Measurements from ENCODE around the gene HNRNPH2.
A peak's percentile ranks its signal among the peaks of the same experiment; 100 is the strongest.

The HNRNPH2 gene

GRCh38 chrX:101407748-101408531, at the start of gene HNRNPH2, which contains the start of gene GLA:
Gene HNRNPH2, plus strand, starts transcription at chrX:101408222. Its CDS starts 3,767 bp downstream, at chrX:101411989.
Gene GLA, minus strand, starts transcription at chrX:101407925. Its CDS starts 22 bp downstream, at chrX:101407903.
- DNase-seq (ENCODE audit: low spot score), result peak; percentile 91

GRCh38 chrX:101359966-101360365, 48.1 kb upstream of the HNRNPH2 start:
- DNase-seq (ENCODE audit: low spot score), result no peak

DNA sequence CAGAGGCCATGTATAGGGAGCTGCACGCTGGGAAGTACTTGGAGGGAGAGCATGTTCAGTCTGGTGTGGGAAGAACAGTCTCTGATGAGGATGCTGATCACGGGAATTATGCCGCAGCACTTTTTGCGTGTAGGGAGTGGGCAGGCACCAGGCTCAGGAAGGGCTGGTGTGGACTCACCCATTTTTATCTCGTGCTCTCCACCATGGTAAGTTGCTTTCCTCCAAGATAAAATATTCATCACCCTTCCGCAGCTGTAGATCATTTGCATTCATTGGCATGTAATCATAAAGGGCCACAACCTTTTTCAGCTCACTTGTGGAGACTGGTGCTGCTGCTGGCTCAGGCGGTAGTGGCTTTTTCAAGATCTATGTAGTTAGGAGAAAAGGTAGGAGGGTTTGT, 47.6 kb upstream of the HNRNPH2 start:
- DNase-seq (ENCODE audit: low spot score), result no peak

- DNase-seq (ENCODE audit: low spot score), result no peak
These were observed 45.9 kb upstream of the HNRNPH2 start for GRCh38 chrX:101362116-101362515.

DNA sequence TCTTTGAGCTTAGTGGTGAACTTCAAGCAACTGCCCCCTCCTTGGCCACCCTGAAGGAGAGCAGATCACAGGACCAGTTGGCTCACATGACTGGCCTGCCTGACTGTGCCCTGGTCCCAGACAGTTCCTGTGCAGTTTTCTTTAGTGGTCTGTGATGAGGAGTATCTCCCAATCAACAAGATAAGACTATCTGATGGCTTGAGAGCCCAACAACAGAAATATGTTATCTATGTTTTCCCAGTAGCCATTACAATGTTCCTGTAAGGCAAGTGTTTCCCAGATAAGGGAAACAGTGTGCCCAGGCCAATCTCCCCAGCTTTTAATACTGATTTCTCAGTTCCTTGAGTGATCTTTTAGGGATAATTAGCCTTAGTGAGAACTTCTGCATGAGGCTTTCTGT, 45.3 kb upstream of the HNRNPH2 start:
- no peak for DNase-seq (ENCODE audit: low spot score)

DNA sequence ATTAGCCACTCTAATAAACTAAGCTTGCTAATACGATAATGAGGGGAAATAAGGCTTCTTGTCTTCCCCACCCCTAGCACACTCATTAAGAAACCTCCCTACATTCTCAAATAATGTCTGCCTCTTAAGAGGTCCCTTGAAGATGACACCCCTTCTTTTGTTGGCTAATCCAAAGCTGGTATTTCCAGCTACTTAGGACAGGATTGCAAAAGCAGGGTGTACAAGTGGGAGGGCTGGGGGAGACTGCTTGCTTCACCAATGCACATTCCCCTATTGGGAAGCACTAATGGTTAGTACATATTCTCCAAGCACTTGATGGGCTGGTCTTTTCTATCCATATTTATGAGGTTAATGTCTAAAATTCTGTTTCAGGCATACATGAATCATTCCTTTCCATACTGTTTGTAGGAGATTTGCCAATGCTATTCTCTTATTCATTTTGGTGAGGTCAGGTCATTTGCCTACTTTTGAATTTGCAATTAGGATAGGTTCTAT, 42.7 kb upstream of the HNRNPH2 start:
- no peak for DNase-seq (ENCODE audit: low spot score)

DNA sequence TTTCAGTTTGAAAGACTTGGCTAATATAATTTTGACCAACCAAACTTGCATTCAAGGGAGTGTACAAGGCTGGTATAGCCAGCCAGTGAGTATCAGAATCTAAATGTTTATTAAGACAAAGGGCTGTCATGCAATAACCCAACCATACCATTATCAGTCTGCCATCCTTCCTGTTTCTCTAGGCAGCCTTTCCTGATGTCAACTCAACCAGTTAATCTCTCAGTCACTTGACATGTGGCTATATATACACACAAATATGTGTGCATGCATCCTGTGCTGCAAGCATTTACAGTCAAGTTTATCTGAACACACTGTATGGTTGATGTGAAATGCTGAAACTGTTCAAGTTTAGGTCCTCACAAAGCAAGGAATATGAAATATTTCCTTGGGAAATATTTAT, 39.2 kb upstream of the HNRNPH2 start:
- DNase-seq (ENCODE audit: low spot score), result no peak

DNA sequence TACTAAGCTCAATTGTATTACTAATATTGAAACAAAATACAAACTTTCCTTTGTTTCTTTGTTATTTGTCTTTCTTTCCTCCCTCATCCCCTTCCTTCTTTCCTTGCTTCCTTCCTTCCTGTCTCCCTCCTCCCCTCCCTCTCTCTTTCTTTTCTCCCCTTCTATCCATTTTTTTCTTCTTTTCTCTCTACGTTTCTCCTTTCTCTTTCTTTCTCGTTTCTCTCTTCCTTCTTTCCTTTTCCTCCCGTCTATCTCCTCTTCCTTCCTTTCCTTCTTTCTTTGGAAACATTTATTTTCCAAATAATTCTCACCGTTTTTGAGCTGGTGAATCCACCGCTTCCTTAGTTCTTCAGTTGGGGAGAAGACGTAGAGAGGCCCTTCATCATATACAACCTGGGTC, 38.3 kb upstream of the HNRNPH2 start:
- DNase-seq (ENCODE audit: low spot score), result no peak

DNA sequence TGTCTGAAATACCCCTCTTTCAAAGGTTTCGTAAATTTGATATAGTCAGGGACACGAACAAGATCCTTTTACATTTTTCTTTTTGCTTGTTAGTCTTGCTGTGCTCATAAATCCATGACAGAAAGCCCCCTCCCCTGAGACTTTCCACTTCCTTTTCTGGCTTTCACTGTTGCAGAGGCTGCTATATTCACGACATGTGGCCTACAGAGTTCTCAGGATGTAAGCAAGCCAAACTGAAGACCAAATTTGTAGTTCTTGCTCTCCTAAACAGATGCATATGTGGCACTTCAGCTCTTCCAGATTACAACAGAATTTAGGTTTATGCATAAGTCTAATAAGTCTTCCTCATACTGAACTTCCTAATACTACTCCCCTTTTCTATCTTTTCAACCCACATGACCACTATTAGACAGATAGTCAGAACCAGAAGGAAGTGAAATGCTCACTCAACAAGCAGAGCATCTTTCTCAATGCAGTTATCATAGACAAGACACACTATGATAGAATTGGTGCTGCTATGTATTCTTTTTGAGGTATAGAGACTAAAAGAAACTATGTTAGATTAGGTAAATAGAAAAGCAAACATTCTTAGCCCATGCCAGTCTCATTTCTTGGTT, 37.0 kb upstream of the HNRNPH2 start:
- no peak for DNase-seq (ENCODE audit: low spot score)

DNA sequence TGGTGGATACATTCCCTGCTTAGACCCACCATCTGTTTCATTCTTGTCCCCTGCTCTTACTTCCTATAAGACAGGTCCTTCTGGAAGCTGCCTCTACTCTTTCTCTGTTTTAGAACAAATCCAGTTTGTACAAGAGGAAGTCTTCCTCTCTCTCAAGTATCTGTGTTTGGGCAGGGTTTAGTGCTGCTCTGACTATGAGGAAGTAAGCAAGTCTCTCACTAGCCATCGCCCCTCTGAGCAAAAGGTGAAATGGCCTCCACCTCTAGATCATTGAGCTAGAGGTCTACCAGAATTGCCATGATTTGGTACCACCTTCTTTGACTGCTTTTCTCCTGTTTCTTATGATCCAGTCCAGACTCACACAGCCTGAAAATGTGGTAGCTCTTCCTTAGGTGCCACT, 30.5 kb upstream of the HNRNPH2 start:
- DNase-seq (ENCODE audit: low spot score), result no peak

DNA sequence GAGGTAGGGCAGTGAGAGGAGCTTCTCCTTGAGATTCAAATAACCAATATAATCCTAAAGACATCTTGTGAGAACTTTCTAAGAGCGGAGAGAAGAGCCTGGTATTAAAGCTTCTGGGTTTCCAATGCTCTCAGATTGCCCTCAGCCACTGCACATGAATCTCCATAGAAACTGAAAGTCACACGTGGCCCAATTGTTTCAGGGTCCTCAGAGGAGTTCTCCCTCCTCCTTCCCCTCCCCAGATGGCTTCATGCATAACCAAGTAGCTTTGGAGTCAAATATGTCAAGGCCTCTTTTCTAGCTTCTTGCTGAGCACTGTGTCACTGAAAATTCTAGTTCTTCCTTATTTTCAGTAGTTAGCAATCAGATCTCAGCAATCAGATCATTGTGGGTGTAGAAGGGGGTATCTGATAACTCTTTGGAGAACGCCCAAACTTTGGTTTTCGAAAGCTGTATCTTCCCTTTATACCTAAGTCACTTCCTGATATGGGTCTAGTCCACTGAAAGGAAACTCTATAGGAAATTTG, 24.3 kb upstream of the HNRNPH2 start:
- DNase-seq (ENCODE audit: low spot score), result no peak

DNA sequence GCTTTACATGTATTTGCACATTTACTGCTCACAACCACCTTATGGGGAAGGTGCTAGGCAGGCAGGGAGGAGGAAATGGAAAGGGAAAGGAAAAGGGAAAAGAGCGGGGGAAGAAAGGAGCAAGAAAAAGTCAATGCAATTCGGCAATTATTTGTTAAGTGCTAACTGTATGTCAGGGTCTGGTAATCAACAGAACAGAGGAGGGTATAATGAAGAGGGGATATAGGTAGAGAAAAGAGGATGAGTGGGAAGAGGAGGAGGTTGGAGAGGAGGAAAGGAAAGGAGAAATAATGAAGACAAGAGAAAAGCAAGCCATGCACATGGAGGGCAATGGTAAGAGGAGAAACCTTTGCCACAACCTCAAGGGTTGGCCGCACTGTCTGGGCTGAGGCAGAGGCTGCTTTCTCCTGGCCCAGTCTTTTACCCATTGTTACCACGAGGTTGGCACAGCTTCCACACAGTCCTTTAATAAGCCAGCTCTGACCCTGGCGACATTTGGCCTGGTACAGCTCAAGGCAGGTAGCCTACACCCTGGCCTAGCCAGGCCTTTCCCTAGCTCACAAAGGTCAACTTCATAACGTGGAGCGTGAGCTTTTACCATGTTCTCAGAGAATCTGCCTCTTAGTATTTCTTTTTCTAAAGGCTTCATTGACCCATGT, 22.9 kb upstream of the HNRNPH2 start:
- no peak for DNase-seq (ENCODE audit: low spot score)

GRCh38 chrX:101385795-101386541, 22.1 kb upstream of the HNRNPH2 start, which contains the start of gene BTK:
Gene BTK, minus strand, starts transcription at chrX:101386191. Its CDS starts 10,907 bp downstream, at chrX:101375284.
- DNase-seq (ENCODE audit: low spot score), result no peak

DNA sequence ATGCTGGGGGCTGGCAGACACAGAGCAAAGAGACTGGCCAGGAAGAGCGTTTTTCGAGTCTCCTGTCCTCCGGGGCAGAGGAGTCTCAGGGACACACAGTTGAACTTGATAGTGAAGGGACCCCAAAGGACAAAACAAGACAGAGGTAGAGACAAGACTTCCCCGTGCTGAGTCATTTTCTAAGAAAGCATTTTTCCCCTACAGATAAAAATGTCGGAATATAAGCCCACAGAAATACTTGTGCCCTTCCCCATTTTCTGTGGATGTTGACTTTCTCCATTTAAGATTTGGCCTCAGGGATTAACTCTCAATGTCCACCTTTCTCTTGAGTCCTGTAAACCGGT, 21.5 kb upstream of the HNRNPH2 start:
- no peak for DNase-seq (ENCODE audit: low spot score)

DNA sequence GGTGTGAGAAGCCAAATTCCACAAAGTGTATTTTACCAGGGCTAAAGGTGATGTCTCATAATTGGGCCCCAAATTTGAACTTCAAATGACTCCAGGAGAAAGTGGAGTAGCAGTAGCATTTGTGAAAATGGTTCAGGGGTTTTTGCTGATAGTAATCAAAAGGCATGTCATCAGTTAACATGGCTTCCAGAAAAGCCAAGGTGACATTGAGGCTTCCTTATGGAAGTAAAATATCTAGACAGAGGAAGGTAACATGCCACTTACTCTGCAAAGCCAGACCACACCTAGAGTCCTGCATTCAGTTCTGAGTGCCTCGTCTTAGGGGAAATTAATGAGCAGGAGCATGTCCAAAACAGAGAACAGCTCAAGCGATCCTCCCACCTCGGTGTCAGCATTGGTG, 19.4 kb upstream of the HNRNPH2 start:
- DNase-seq (ENCODE audit: low spot score), result no peak

DNA sequence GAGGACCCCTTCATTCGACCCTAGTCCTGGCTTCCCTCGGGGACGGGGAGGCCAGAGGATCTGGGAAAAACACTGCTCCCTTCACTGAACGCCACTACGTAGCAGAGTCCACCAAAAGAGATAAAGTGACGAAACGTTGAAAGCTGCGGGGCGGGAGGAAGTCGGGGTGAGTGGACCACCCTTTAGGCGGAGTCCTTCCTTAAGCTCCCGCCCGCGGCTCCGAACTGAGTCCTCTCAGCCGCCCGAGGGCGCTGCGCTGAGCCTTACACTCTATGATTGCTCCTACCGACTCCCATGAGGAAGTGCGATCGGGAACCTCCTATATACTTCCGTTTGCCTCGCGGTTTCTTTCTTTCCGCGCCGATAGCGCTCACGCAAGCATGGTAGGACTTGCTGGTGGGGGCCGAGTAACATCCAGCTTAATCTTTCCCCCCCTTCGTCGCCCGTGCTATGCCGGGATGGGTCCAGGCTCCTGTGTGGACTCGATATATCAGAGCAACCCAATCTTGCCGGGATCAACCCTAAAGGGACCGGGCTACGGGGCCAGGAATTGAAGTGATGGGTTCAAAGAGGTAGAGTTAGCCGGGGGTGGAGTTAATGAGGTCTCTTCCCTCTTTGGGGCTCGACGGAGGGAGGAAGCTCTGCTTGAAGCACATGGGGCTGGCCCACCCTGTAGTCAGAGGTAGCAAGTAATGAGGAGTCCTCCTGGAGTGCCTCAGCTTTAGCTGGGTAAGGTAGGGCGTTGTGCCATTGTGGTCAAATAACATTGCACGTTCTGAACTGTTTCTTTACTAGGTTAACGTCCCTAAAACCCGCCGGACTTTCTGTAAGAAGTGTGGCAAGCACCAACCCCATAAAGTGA, 17.1 kb upstream of the HNRNPH2 start, which contains the start of gene RPL36A:
TSS of gene RPL36A (plus strand) at position 348 of the 862 bp plus-strand sequence. CDS start at position 381, 33 bp downstream.
- peak; percentile 82 for DNase-seq (ENCODE audit: low spot score)

DNA sequence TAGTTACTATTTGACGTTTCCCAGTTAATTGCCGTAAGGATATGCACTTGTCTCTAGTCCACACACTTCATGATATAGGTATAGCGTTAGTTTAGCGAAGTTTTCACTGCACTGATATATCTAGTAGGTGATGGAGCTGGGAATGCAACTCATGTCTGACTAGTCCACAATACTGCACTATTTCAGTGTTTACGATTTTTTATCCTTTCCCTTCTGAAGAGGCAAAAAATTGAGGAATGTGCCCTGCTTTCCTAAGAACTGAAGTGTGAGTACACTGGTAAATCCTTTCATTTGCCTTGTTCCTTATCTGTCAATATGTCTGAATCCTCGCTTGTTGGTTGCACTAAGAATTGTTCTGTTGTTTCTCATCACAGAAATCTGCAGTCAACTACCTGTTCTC, 16.2 kb upstream of the HNRNPH2 start:
- no peak for DNase-seq (ENCODE audit: low spot score)

- DNase-seq (ENCODE audit: low spot score), result no peak
These were observed 14.3 kb upstream of the HNRNPH2 start for GRCh38 chrX:101393530-101394305.

GRCh38 chrX:101394372-101394771, 13.7 kb upstream of the HNRNPH2 start:
- DNase-seq (ENCODE audit: low spot score), result no peak

GRCh38 chrX:101395789-101396188, 12.2 kb upstream of the HNRNPH2 start:
- DNase-seq (ENCODE audit: low spot score), result no peak

All from CD4-positive, alpha-beta T cell treated with Interleukin-15 for 4 hours (primary cell).